Gastroesophageal sphincter (tissue), 3 donors: ENCODE results near the gene BPHL.
"Not testable (repeated sequence)": the region's sequence is repeated elsewhere in the genome, so short reads cannot be mapped to it uniquely, and the experiment has no call there.

Experiments
- CTCF ChIP-seq, 4 experiments: fragments of 200-600 bp in 2 of 4; fragments of 450-650 bp in 2 of 4; sonication (generic) in 1 of 4; IDR thresholded peaks; one replicate each; pipeline ENCODE4 v1.5.1; 2017 to 2019; ENCODE audit warnings: antibody characterized with exemption in 4 of 4, mild to moderate bottlenecking in 2 of 4, moderate library complexity in 2 of 4
- EP300 ChIP-seq: sonication (generic); formaldehyde crosslinking; IDR thresholded peaks from one replicate; pipeline ENCODE4 v1.6.1; 2017; ENCODE audit warnings: antibody characterized with exemption, mild to moderate bottlenecking
- POLR2A ChIP-seq, 2 donors: fragments of 450-650 bp; IDR thresholded peaks; one replicate each; pipeline ENCODE4 v1.6.1; 2017; ENCODE audit warnings: antibody characterized with exemption in 2 of 2, mild to moderate bottlenecking in 2 of 2, moderate library complexity in 1 of 2
- POLR2AphosphoS5 ChIP-seq: sonication (generic); formaldehyde crosslinking; IDR thresholded peaks from one replicate; pipeline ENCODE4 v1.6.1; 2017; ENCODE audit warnings: antibody characterized with exemption

GRCh38 chr6:3179945-3180344 lies 61.4 kb downstream of the BPHL start:
- TF ChIP-seq CTCF (IDR thresholded peaks at IDR 0.05); POLR2A (IDR thresholded peaks at IDR 0.05); EP300; POLR2AphosphoS5: not testable (repeated sequence)
